ENCODE results near the gene MOCOS.
"Not testable (repeated sequence)": the region's sequence is repeated elsewhere in the genome, so short reads cannot be mapped to it uniquely, and the experiment has no call there.

The MOCOS gene

DNA sequence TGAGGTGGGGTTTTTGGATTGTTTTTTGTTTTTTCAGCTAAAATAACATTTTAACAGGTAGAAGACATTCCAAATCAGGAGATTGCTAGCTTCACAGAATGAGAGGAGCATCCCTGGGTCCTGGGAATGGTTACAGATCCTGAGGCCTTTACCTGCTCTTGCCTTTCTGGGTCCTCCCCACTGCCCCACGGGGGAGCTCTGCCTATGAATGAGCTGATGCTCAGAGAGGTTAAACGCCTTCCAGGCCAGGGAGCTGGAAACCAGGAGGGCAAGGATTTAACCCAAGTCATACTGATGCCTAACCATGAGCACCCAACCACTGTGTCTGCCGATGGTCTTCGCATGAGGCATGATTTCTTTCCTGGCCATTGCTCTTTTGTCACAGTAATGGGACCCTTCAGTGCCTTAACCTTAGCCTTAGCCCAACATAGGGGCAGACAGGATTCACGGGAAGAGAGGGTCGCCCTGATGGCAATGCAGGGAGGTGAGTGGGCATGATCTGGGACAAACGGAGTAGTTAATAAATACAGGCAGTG, 16.1 kb downstream of the MOCOS start:
- DNase-seq, result no peak

DNA sequence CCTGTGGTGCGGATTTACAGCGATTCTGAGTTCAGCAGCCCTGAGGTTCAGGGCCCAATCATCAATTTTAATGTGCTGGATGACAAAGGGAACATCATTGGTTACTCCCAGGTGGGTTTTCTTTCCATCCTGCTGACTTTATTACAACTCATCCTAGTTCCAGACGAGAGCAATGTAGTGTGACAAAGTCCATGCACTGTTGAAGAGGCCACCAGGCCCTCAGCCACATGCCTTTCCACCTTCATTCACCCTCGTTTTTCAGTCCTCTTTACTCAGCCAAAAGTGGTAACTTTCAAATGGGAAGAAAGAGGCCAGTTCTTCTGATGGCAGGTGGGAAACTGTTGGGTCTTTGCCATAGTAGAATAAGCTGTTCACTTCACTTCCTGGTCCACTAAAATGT, 17.9 kb downstream of the MOCOS start:
- no peak for DNase-seq

DNA sequence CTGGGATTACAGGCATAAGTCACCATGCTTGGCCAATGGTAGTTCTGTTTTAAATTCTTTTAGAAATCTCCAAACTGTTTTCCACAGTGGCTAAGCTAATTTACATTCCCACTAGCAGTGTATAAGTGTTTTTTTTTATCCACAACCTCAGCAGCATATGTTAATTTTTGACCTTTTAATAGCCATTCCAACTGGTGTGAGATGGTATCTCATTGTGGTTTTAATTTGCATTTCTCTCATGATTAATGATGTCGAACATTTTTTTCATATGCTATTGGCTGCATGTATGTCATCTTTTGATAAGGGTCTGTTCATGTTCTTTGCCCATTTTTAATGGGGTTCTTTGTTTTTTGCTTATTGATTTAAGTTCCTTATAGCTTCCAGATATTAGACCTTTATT, 20.0 kb downstream of the MOCOS start:
- DNase-seq, result no peak

DNA sequence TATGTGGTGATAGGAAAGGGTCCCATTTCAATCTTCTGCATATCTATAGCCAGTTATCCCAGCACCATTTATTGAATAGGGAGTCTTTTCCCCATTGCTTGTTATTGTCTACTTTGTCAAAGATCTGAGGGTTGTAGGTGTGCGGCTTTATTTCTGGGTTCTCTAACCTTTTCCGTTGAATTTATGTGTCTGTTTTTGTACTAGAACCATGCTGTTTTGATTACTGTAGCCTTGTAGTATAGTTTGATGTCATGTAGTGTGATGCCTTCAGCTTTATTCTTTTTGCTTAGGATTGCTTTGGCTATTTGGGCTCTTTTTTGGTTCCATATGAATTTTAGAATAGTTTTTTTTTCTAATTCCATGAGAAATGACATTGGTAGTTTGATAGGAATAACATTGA, 20.7 kb downstream of the MOCOS start:
- DNase-seq, result not testable (repeated sequence)

DNA sequence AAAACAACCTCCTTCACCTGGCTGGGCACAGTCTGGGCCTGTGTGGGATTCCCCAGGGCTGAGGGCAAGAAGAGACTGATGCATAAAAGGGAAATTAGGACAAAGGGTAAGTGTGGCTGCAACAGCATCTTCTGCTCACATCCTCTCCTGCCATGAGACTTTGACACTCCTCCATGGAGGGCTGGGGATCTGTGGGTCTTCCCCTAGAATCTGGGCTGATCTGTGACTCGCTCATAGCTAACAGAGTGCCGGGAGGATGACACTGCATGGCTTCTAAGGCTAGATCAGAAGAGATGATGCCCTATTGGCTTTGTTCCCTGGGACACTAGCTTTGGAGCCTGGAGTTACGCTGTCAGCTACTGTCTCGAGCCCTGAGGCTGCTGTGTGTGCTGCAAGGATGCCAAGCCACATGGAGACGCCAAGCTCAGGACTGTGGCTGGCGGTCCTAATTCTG, 24.3 kb downstream of the MOCOS start:
- DNase-seq, result no peak

DNA sequence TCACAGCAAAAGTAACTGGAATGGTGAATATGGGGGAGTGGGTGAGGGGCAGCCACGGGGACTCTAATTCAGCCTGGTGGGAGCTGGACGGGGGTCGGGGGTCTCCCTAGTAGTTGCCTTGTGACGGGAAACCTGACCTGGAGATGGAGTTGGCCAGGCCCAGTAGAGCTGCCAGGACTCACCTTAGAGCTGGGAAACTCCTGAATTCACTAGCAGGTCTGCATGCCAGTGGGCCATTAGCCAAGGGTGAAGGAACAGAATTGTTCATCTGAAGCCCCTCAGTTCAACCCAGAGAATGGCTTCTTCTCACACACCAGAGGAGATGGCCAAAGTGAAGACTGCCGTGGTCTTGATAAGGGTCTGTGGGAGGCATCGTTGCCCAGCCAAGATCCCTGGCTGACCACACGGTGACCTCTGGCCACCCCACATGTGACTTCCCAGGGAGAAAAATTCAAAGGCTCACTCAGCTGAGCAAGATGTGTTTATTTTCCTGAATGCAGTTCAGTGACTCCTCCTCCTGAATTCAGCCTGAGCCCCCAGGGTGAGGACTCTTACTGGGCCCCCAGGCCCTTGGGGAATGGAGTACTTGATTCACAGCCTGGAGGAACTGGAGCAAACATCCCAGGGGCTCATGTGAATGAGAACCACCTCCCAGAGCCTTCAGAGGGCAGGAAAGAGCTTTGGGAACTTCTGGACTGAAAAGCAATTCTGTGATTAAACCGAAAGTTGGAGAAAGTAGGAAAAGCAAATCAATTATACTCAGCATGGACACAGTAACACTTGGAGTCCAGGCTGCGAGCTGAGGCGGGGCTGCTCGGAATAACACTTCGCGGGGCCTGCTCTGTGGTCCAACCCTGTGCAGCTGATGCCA, 25.2 kb downstream of the MOCOS start:
- DNase-seq, result no peak

DNA sequence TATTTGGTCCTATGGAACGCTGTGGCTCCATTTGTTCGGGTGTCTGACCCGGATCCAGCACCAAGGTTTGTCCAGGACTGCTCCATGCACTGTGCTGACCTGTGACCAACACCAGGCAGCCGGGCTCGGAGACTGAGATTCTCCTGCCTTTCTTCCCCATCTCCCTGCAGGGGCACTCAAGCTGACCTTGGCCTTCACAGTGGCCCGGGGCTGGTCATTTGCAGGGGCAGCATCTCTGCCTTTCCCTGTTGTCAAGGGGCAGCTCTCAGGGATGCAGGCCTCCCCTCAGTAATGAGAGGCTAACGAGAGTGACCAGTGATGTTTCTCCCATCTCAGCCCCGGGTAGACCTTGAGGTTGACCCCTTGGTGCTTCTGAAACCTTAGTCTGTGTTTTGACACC, 27.5 kb downstream of the MOCOS start:
- DNase-seq, result no peak

DNA sequence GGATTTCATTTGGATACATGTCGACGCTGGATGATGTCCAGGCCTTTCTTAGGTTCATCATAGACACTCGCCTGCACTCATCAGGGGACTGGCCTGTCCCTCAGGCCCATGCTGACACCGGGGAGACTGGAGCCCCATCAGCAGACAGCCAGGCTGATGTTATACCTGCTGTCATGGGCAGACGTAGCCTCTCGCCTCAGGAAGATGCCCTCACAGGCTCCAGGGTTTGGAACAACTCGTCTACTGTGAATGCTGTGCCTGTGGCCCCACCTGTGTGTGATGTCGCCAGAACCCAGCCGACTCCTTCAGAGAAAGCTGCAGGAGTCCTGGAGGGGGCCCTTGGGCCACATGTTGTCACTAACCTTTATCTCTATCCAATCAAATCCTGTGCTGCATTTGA, 28.3 kb downstream of the MOCOS start:
- no peak for DNase-seq

DNA sequence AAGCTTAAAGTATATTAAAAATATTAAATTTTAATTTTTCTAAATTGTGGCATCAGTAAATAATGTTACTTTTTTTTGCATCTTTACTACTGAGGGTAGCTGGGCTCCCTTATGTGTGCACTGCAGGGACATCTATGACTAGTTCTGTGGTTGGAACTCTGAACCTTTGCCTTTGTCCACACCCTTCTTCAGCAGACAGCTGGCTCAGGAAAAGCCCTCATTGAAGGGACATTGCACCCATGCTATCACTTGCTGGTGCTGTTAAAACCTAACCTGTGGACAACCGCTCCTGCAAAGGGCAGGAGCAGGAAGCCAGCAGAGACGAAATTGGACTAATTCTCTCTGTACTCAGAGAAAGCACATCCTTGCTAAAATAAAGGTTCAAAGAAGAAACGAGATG, 30.1 kb downstream of the MOCOS start:
- no peak for DNase-seq

DNA sequence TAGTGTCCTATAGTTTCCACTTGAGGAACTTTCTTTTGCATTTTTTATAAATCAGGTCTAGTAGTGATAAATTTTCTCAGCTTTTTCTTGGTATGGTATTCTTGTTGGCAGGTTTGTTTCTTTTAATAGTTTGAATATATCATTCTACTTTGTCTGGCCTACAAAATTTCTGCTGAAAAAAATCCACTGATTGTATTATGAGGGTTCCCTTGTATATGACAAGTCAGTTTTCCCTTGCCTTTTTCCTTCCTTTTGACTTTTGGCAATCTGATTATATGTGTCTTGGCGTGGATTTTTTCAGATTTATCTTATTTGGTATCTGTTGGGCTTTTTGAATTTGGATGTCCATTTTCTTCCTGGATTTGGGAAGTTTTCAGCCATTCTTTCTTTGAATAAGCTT, 41.9 kb downstream of the MOCOS start:
- no peak for DNase-seq

DNA sequence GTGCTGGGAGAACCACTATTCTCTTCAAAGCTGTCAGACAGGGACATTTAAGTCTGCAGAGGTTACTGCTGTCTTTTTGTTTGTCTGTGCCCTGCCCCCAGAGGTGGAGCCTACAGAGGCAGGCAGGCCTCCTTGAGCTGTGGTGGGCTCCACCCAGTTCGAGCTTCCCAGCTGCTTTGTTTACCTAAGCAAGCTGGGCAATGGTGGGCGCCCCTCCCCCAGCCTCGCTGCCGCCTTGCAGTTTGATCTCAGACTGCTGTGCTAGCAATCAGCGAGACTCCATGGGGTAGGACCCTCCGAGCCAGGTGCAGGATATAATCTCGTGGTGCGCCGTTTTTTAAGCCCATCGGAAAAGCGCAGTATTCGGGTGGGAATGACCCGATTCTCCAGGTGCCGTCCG, 53.2 kb downstream of the MOCOS start:
- not testable (repeated sequence) for DNase-seq

DNA sequence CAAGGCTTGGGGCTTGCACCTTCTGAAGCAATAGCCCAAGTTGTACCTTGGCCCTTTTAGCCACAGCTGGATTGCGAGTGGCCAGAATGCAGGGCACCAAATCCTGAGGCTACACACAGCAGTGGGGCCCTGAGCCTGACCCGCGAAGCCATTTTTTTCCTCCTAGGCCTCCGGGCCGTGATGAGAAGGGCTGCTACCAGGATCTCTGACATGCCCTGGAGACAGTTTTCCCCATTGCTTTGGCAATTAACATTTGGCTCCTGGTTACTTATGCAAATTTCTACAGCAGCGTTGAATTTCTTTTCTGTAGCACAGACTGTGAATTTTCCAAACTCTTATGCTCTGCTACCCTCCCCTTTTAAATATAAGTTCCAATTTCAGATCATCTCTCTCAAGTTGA, 54.5 kb downstream of the MOCOS start:
- DNase-seq, result no peak

DNA sequence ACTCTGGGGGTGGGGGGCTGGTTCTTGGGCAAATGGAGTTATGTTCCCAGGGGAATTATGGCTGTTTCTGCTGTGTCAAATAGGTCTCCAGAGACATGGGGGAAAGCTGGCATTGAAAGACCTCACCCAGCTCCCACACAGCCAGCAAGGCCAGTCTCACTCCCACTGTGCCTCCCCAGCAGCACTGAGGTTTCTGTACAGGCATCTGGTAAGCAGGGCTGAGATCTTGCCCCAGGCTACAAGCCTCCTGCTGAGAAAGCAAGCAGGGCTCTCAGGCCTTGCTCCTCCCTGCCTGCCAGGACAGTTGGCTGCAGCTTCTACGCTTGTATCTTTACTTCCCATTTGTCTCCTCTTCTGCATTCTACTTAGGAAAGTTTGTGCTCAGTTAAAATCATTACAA, 59.7 kb downstream of the MOCOS start:
- no peak for DNase-seq

DNA sequence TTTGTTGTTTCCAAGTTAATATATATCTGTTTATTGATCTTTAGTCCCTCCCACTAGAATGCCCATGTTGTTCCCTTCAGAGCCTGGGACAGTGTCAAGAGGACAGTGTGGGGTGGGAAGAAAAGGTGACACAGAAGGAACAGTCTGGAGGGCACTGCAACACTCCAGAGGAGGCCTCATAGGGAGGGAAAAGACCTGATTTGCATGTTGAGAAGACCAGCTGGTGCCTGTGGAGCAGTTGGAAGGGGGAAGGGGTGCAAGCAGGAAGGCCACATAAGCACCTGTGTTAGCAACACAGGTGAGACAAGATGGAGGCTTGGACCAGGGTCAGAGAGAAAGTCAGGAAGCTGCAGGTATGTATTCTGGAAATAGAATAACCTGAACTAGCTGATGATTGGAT, 62.1 kb downstream of the MOCOS start:
- DNase-seq, result no peak

DNA sequence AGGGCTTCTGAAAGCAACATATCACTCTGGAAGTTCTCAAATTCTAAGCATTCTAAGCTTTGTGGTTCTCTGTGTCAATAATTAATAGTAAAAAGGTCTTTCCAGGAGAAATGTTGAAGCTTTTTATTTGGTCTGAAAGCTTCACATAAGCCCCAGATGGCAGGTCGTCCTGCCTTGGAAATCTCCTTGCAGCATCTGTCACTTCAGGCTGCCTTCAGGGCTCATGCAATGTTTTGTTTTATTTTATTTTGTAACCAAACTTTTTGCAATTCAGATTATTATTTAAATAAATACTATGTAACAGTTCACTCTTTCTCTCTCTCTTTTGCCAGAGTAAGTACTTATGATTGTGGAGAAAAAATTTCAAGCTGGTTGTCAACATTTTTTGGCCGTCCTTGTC, 63.5 kb downstream of the MOCOS start:
- no peak for DNase-seq

DNA sequence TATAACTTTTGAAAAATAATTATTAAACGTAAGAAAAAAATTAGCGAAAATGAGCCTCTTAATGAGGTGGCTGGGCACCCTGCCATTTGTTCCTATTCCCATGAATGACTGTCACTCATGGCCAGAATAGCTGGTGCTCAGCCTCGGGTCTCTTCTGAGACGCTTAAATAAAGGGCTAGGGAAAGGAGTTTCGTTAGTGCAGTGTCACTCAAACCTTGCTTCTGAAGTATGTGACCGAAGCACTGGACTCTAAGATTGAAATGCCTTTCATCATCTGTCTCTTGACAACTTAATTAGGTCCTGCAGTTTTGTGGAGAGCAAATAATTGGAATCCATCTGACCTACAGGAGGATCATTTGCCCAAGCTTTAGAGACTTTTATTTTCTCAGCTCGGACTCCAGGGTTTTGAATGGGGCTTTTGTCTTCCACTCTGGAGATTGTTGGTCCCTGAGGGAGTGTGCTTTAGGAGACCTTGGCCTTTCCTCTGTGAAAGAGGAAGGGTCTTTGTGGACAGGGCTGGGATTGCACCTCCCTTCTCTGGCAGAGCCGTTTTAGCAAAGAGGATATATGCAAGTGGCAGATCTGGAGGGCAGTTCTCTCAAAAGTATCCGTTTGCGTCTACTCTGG, 67.9 kb downstream of the MOCOS start:
- DNase-seq, result no peak

DNA sequence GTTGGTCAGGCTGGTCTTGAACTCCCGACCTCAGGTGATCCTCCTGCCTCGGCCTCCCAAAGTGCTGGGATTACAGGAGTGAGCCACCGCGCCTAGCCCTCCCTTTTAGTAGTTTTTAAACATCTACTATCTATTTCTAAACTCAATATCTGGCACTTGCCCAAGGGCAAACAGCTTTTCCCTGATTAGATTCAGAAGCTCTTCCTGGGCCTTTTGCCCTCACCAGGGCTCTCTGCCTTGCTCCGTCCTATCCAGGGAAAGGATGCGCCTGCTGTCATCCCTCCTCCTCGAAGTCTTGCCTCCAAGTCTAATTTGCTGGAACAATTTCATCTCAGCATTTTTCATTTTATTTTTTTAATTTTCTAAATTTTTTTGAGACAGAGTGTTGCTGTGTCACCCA, 68.8 kb downstream of the MOCOS start:
- DNase-seq, result no peak

DNA sequence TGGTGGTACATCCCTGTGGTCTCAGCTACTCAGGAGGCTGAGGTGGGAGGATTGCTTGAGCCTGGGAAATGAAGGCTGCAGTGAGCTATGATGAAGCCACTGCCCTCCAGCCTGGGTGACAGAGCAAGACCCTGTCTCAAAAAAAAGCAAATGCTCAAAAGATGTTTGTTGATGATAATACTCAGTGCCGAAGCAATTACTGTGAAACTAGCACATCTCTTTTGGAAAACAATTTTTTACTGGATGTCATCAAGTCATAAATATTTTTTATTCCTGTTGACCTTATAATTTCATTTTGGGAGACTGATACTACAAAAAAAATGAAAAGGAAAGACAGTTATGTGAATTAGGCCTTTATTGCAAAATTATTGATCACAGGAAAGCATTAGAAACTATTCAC, 75.7 kb downstream of the MOCOS start:
- DNase-seq, result no peak

DNA sequence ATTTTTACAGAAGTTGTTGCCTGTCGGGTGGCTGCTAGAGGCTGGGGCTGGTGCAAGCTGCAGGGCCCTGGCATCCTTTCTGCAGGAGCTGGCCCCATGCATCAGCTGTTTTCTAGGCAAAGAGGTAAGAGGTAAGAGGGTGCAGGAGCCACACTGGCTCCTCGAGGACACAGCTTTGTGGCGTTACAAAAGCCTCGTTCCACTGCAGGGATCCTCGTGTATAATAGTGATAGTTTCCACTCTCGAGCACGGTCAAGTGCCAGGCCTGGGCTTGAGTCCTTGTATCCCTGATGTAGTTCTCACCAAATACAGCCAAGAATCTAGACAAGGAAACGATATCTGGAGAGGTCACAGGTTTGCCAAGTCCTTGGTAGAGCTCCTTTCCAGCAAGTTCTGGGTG, 77.0 kb downstream of the MOCOS start:
- DNase-seq, result no peak

DNA sequence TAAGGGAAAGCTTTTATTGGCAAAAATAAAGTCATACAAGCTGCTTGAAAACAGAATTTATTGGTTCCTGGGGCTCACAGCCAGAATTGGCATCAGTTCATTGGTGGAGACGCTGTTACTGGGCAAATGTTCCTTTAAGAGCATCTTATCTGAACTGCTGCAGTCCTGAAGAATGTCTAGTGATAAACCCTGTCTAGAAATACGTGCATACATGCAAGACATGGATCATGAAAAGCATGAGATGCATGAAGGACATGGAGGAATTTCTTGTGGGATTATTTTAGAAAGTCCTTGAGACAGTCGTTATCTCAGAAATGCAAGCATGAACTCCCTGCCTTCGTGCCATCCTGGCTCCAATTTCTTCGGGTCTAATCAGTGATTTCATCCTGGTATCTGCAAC, 77.7 kb downstream of the MOCOS start:
- DNase-seq, result no peak

DNA sequence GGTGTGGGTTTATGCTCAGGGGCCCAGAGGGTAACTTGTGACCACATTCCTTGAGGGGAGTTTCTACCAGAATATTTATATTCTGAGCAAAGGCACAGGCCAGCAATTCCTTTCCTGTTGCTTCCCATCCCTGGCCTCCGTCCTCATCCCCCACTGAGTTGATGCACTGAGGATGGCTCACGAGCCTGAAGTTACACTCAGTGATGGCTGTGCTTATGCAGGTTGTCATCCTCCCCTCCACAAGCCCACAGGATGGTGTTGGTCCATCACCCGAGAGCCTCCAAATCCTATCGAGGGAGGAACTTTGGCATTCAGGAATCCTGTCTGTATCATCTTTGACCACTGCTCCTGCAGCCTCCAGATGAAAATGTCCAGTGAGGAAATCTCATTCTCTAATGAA, 81.9 kb downstream of the MOCOS start:
- no peak for DNase-seq

DNA sequence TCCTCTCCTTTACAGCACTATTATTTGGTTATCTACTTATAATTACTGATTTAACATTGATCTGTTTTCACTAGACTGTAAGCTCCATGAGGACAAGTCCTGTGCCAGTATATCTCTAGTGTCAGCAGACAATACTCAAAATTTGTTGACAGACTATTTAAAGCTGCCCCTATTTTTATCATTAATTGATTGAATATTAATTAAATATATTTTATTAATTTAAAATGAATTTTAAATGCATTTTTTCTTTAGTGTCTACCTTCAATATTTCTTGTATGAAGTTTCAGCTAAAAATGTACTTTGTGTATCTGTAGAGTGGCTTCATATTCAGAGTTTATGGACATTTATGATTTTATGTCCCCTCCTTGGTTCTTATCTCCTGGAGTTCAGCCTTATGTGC, 83.9 kb downstream of the MOCOS start:
- no peak for DNase-seq

DNA sequence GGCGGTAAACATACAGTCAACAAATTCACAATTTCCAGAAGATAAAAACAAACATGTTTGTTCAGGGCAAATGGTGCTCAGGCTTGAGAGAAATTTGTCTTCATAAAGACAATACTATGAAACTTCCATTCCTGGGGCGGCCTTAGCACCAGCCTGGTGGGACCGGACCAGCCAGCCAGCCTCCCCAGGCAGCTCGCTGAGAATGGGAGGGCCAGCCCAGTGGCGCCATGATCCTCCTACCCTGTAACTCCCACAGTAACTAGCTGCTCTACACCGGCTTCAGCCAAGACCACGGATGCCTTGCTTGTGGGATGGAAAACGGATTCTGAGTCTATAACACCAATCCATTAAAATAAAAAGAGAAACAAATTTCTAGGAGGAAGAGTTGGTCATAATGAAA, 86.0 kb downstream of the MOCOS start:
- no peak for DNase-seq

DNA sequence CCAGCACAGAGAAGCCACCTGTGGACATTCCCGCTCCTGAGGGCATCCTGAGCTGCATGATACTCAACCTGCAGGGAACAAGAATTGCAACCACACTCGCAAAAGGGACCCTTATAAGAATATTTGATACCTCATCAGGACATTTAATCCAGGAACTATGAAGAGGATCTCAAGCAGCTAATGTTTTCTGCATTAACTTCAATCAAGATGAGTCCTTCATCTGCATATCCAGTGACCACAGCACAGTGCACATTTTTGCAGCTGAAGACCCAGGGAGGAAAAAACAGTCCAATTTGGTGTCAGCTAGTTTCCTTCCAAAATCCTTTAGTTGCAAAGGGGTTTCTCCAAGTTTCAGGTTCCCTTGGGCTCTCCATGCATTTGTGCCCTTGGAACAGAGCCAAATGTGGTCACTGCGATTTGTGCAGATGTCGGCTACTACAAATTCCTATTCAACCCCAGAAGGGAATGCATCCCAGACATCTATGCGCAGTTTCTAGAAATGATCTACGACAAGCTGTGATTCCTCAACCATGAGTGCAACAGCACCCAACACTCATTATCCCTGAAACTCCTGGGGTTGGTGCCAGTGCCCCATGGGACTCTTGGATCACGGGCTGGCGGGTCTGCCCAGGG, 86.9 kb downstream of the MOCOS start:
- no peak for DNase-seq
